H9 (cell line): ENCODE measurements around the gene CACNA1H. TPM values are rescaled to one million over a fixed set of nuclear protein-coding genes. Genes with fewer than 3 reads are reported as not detected.
A peak's percentile ranks its signal among the peaks of the same experiment; 100 is the strongest.

Experiments
- DNase-seq: peaks from one replicate; pipeline ENCODE4 v3.0.0-alpha.2; 2017
- H2AFZ ChIP-seq: one replicate; pipeline ENCODE4 v1.6.1; 2013; ENCODE audit warnings: mild to moderate bottlenecking, low read length, control low read depth, moderate library complexity
- H2AK5ac ChIP-seq: 2 replicates; pipeline ENCODE4 v1.6.1; 2013; ENCODE audit warnings: low read length, control low read depth, mixed read lengths; ENCODE audit not compliant: insufficient read length
- H2BK120ac ChIP-seq: one replicate; pipeline ENCODE4 v1.6.1; 2013; ENCODE audit warnings: low read depth, mild to moderate bottlenecking, low read length, control low read depth, inconsistent platforms; ENCODE audit not compliant: poor library complexity, severe bottlenecking
- H2BK12ac ChIP-seq: 2 replicates; pipeline ENCODE4 v1.6.1; 2013; ENCODE audit warnings: low read length, control low read depth, mixed read lengths, low read depth; ENCODE audit not compliant: insufficient read length
- H2BK15ac ChIP-seq: 2 replicates; pipeline ENCODE4 v1.6.1; 2013; ENCODE audit warnings: low read depth, low read length, control low read depth
- H2BK20ac ChIP-seq: one replicate; pipeline ENCODE4 v1.6.1; 2013; ENCODE audit warnings: low read depth, mild to moderate bottlenecking, low read length, control low read depth, inconsistent platforms; ENCODE audit not compliant: poor library complexity, severe bottlenecking
- H2BK5ac ChIP-seq: 2 replicates; pipeline ENCODE4 v1.6.1; 2013; ENCODE audit warnings: low read length, control low read depth, mixed read lengths; ENCODE audit not compliant: insufficient read length
- H3K14ac ChIP-seq: 2 replicates; pipeline ENCODE4 v1.6.1; 2013; ENCODE audit warnings: low read length, control low read depth; ENCODE audit not compliant: insufficient read depth
- H3K18ac ChIP-seq: 2 replicates; pipeline ENCODE4 v1.6.1; 2013; ENCODE audit warnings: low read depth, mild to moderate bottlenecking, mixed read lengths, low read length, control low read depth; ENCODE audit not compliant: insufficient read length
- H3K23ac ChIP-seq: 2 replicates; pipeline ENCODE4 v1.6.1; 2013; ENCODE audit warnings: low read length, control low read depth, mixed read lengths, low read depth; ENCODE audit not compliant: insufficient read length
- H3K23me2 ChIP-seq: 2 replicates; pipeline ENCODE4 v1.6.1; 2013; ENCODE audit warnings: low read depth, mild to moderate bottlenecking, mixed read lengths, low read length, control low read depth; ENCODE audit not compliant: insufficient read length, poor library complexity, severe bottlenecking
- H3K27ac ChIP-seq: 2 replicates; pipeline ENCODE4 v1.5.1; 2013; ENCODE audit warnings: low read length, control low read depth, mixed read lengths, low read depth; ENCODE audit not compliant: insufficient read length
- H3K27me3 ChIP-seq: 2 replicates; pipeline ENCODE4 v1.6.1; 2013; ENCODE audit warnings: low read length, control low read depth, inconsistent platforms; ENCODE audit not compliant: insufficient read depth
- H3K4ac ChIP-seq: 2 replicates; pipeline ENCODE4 v1.6.1; 2013; ENCODE audit warnings: low read depth, mild to moderate bottlenecking, control low read depth, inconsistent platforms, low read length, moderate library complexity
- H3K4me1 ChIP-seq: 2 replicates; pipeline ENCODE4 v1.6.1; 2013; ENCODE audit warnings: low read length, control low read depth, inconsistent platforms; ENCODE audit not compliant: insufficient read depth
- H3K4me2 ChIP-seq: 2 replicates; pipeline ENCODE4 v1.6.1; 2013; ENCODE audit warnings: low read length, control low read depth, mixed read lengths; ENCODE audit not compliant: insufficient read length, insufficient read depth
- H3K56ac ChIP-seq: 2 replicates; pipeline ENCODE4 v1.6.1; 2013; ENCODE audit warnings: low read depth, mild to moderate bottlenecking, mixed read lengths, low read length, control low read depth; ENCODE audit not compliant: insufficient read length
- H3K79me1 ChIP-seq: 2 replicates; pipeline ENCODE4 v1.6.1; 2013; ENCODE audit warnings: low read depth, mild to moderate bottlenecking, moderate library complexity, low read length, control low read depth, inconsistent platforms; ENCODE audit not compliant: insufficient read depth, poor library complexity, severe bottlenecking
- H3K79me2 ChIP-seq: 2 replicates; pipeline ENCODE4 v1.6.1; 2013; ENCODE audit warnings: low read length, control low read depth, inconsistent platforms; ENCODE audit not compliant: insufficient read depth
- H3K9ac ChIP-seq: 2 replicates; pipeline ENCODE4 v1.6.1; 2013; ENCODE audit warnings: low read length, control low read depth, mixed read lengths; ENCODE audit not compliant: insufficient read length; ENCODE audit errors: extremely low read depth
- H3K9me3 ChIP-seq: one replicate; pipeline ENCODE4 v1.6.1; 2013; ENCODE audit warnings: low read depth, low read length, inconsistent platforms; ENCODE audit not compliant: control insufficient read depth
- H3T11ph ChIP-seq: one replicate; pipeline ENCODE4 v1.6.1; 2013; ENCODE audit warnings: mild to moderate bottlenecking, low read length, control low read depth, inconsistent platforms
- H4K20me1 ChIP-seq: one replicate; pipeline ENCODE4 v1.6.1; 2013; ENCODE audit not compliant: control insufficient read depth, insufficient read length, insufficient read depth
- H4K5ac ChIP-seq: 2 replicates; pipeline ENCODE4 v1.6.1; 2013; ENCODE audit warnings: low read depth, mild to moderate bottlenecking, mixed read lengths, low read length, control low read depth; ENCODE audit not compliant: insufficient read length
- H4K8ac ChIP-seq: replicated peaks from 2 replicates; pipeline ENCODE4 v1.6.1; 2013; ENCODE audit warnings: low read length, control low read depth, mixed read lengths, low read depth; ENCODE audit not compliant: insufficient read length
- H4K91ac ChIP-seq: 2 replicates; pipeline ENCODE4 v1.6.1; 2013; ENCODE audit warnings: low read depth, mild to moderate bottlenecking, moderate library complexity, mixed read lengths, low read length, control low read depth; ENCODE audit not compliant: insufficient read length
- H3K27ac Mint-ChIP-seq, 3 experiments: 2 replicates in 2 of 3; 3 replicates in 1 of 3; pipeline ENCODE4 v1.8.0; 2020 to 2021; ENCODE audit warnings: mixed read lengths in 3 of 3, mild to moderate bottlenecking in 1 of 3, moderate library complexity in 1 of 3
- H3K27me3 Mint-ChIP-seq: 2 replicates; pipeline ENCODE4 v1.8.0; 2021; ENCODE audit warnings: low read depth, mild to moderate bottlenecking, moderate library complexity, mixed read lengths
- H3K36me3 Mint-ChIP-seq, 3 experiments: 2 replicates in 2 of 3; 3 replicates in 1 of 3; pipeline ENCODE4 v1.8.0; 2020 to 2021; ENCODE audit warnings: low read depth in 3 of 3, mixed read lengths in 3 of 3; ENCODE audit not compliant: insufficient read depth in 1 of 3
- H3K4me1 Mint-ChIP-seq, 2 experiments: 2 replicates each; pipeline ENCODE4 v1.8.0; 2020; ENCODE audit warnings: mixed read lengths in 2 of 2
- H3K4me3 Mint-ChIP-seq, 2 experiments: 2 replicates in 1 of 2; 3 replicates in 1 of 2; pipeline ENCODE4 v1.8.0; 2020 to 2021; ENCODE audit warnings: mild to moderate bottlenecking in 2 of 2, mixed read lengths in 2 of 2, moderate library complexity in 1 of 2
- H3K9me3 Mint-ChIP-seq, 2 experiments: 2 replicates in 1 of 2; 3 replicates in 1 of 2; pipeline ENCODE4 v1.8.0; 2020; ENCODE audit warnings: mild to moderate bottlenecking in 2 of 2, mixed read lengths in 2 of 2, moderate library complexity in 1 of 2
- CTCF ChIP-seq: fragments of 200-600 bp; sonication (generic); conservative IDR thresholded peaks from 3 replicates; pipeline ENCODE4 v1.8.0; 2021; ENCODE audit warnings: antibody characterized with exemption, mild to moderate bottlenecking
- WGBS: extraction: QIAGEN DNeasy Blood & Tissue Kit; methylation state at CpG from one replicate; pipeline ENCODE4 v1.1.7; 2013; ENCODE audit warnings: missing lambda C conversion rate, low lambda C conversion rate, mixed read lengths; ENCODE audit not compliant: insufficient read length; ENCODE audit errors: extremely low coverage; 5-methylcytosine and 5-hydroxymethylcytosine counted together
- total RNA-seq: library from RNA; stranded (reverse); gene quantifications from 2 replicates; pipeline ENCODE4 v1.2.1, GENCODE V29; 2021

CACNA1H gene
- total RNA-seq, 1 experiment from 2014 or later = 43.3 TPM

GRCh38 chr16:1154887-1155331, 2.0 kb downstream of the CACNA1H start:
- Histone ChIP-seq H3T11ph (no peak overlapping the region), H3K4me2 (peak overlapping the region; percentile 11), H3K27me3 (no peaks in the 10 kb centered on the region), H3K23me2 (peaks cover 2% of the 10 kb centered on the region), H4K91ac (no peak overlapping the region), H3K4me1 (no peaks in the 10 kb centered on the region; the same call in 1 of the 2 replicates), H3K23ac (no peak overlapping the region), H3K18ac (no peak overlapping the region), H3K79me1 (no peaks in the 10 kb centered on the region), H4K20me1 (no peaks in the 10 kb centered on the region), H2BK15ac (no peak overlapping the region), H2BK5ac (no peak overlapping the region), H3K56ac (no peak overlapping the region), H3K14ac (no peak overlapping the region), H2BK20ac (no peak overlapping the region), H4K5ac (no peak overlapping the region), H2AK5ac (no peak overlapping the region), H3K9me3 (no peaks in the 10 kb centered on the region), H2BK120ac (no peak overlapping the region), H3K9ac (no peak overlapping the region), H2BK12ac (no peak overlapping the region), H4K8ac (no peak overlapping the region), H2AFZ (no peak overlapping the region), H3K27ac (no peak overlapping the region), H3K4ac (no peak overlapping the region), H3K79me2 (no peaks in the 10 kb centered on the region; the same call in 1 of the 2 replicates)
- Mint-ChIP-seq H3K4me1 (peaks cover 12 to 22% of the 10 kb centered on the region in 2 experiments), H3K27me3 (peaks cover 9% of the 10 kb centered on the region; the same call in 1 of the 2 replicates), H3K27ac (no peak overlapping the region), H3K9me3 (no peaks in the 10 kb centered on the region), H3K36me3 (peaks cover 0 to 7% (median 6%) of the 10 kb centered on the region in 3 experiments; a peak in 3 of 7 replicates), H3K4me3 (peak overlapping the region in 1 of 2 experiments; percentile 14; a peak in 1 of 5 replicates)
- no peak for DNase-seq
- TF ChIP-seq CTCF = no peak
- WGBS = no CpG with 5 or more reads among the region's 23 CpGs
